Fibroblast of lung (primary cell): ENCODE results near the gene SCN5A. TPM values are rescaled to one million over a fixed set of nuclear protein-coding genes. Genes with fewer than 3 reads are reported as not detected.

Experiments used
- DNase-seq, 2 donors: peaks; one replicate each; pipeline versions ENCODE4 v3.0.0 to v3.0.0-alpha.2; 2010; ENCODE audit warnings: low read depth in 2 of 2
- H2AFZ ChIP-seq: 2 replicates; pipeline ENCODE4 v1.5.1; 2012; ENCODE audit warnings: low read length, control low read depth, inconsistent platforms
- H3K27ac ChIP-seq: 2 replicates; pipeline ENCODE4 v1.5.1; 2011; ENCODE audit warnings: low read length, control low read depth; ENCODE audit not compliant: insufficient read depth
- H3K27me3 ChIP-seq: 2 replicates; pipeline ENCODE4 v1.5.1; 2011; ENCODE audit warnings: mild to moderate bottlenecking, low read length; ENCODE audit not compliant: control insufficient read depth, insufficient read depth
- H3K36me3 ChIP-seq: 2 replicates; pipeline ENCODE4 v1.5.1; 2011; ENCODE audit warnings: low read length; ENCODE audit not compliant: control insufficient read depth, insufficient read depth
- H3K4me1 ChIP-seq: 2 replicates; pipeline ENCODE4 v1.5.1; 2011; ENCODE audit warnings: low read length; ENCODE audit not compliant: control insufficient read depth, insufficient read depth; ENCODE audit errors: extremely low read depth
- H3K4me2 ChIP-seq: 2 replicates; pipeline ENCODE4 v1.5.1; 2011; ENCODE audit warnings: low read length, control low read depth; ENCODE audit not compliant: insufficient read depth; ENCODE audit errors: extremely low read depth
- H3K4me3 ChIP-seq, 4 experiments: fragments of 200-600 bp in 1 of 4; sonication (generic) in 1 of 4; replicated peaks in 1 of 4; 2 replicates each; pipeline ENCODE4 v1.5.1; 2011 to 2016; ENCODE audit warnings: low read length in 4 of 4, low read depth in 3 of 4, mild to moderate bottlenecking in 3 of 4, control low read depth in 2 of 4, inconsistent platforms in 1 of 4, mixed read lengths in 1 of 4; ENCODE audit not compliant: insufficient read depth in 1 of 4; ENCODE audit errors: control extremely low read depth in 1 of 4
- H3K79me2 ChIP-seq: 2 replicates; pipeline ENCODE4 v1.5.1; 2012; ENCODE audit warnings: mild to moderate bottlenecking, low read length, inconsistent platforms; ENCODE audit not compliant: control insufficient read depth, insufficient read depth
- H3K9ac ChIP-seq: 2 replicates; pipeline ENCODE4 v1.5.1; 2011; ENCODE audit warnings: mild to moderate bottlenecking, low read length, control low read depth; ENCODE audit not compliant: insufficient read depth
- H3K9me3 ChIP-seq: 2 replicates; pipeline ENCODE4 v1.5.1; 2012; ENCODE audit warnings: low read depth, low read length; ENCODE audit not compliant: control insufficient read depth, insufficient read depth
- H4K20me1 ChIP-seq: 2 replicates; pipeline ENCODE4 v1.5.1; 2011; ENCODE audit warnings: low read length; ENCODE audit not compliant: control insufficient read depth, insufficient read depth; ENCODE audit errors: extremely low read depth
- CTCF ChIP-seq, 2 donors: IDR thresholded peaks in 1 of 2; conservative IDR thresholded peaks in 1 of 2; 1 replicate in 1 of 2; 2 replicates in 1 of 2; pipeline ENCODE4 v1.5.1; 2011 to 2012; ENCODE audit warnings: low read length in 2 of 2, control low read depth in 1 of 2, inconsistent platforms in 1 of 2, low read depth in 1 of 2, mild to moderate bottlenecking in 1 of 2
- EZH2 ChIP-seq: IDR thresholded peaks from 2 replicates; pipeline ENCODE4 v1.5.1; 2012; ENCODE audit warnings: low read length, control low read depth, mild to moderate bottlenecking; ENCODE audit errors: missing control alignments
- polyA plus RNA-seq, 2 donors: library from polyadenylated mRNA; depleted of rRNA in 1 of 2; stranded (reverse) in 1 of 2; unstranded in 1 of 2; fragments of >200 nt; gene quantifications; 2 replicates each; pipeline ENCODE4 v1.2.1, GENCODE V29; 2011 to 2012; ENCODE audit warnings: missing spikeins in 1 of 2
- total RNA-seq: library from RNA; depleted of rRNA; stranded (reverse); fragments of >200 nt; gene quantifications from 2 replicates; pipeline ENCODE4 v1.2.1, GENCODE V29; 2014

The SCN5A gene
- total and polyA plus RNA-seq, 2 donors (not counting 1 experiment from before 2014, with no cell fraction given) = 0.27 to 0.50 TPM

GRCh38 chr3:38556640-38557358 lies 92.7 kb downstream of the SCN5A start:
- no peaks in the 10 kb centered on the region for H4K20me1 ChIP-seq
- no peaks in the 10 kb centered on the region for H3K9me3 ChIP-seq
- no peak overlapping the region for H3K4me3 ChIP-seq
- no peaks in the 10 kb centered on the region for H3K79me2 ChIP-seq
- no peak overlapping the region for H3K4me2 ChIP-seq
- no peak overlapping the region for H3K27ac ChIP-seq
- DNase-seq = no peak
- H3K27me3 ChIP-seq = no peaks in the 10 kb centered on the region
- H3K4me1 ChIP-seq = no peaks in the 10 kb centered on the region
- H3K9ac ChIP-seq = no peak overlapping the region
- H2AFZ ChIP-seq = no peak overlapping the region
- no peak for TF ChIP-seq CTCF (conservative IDR thresholded peaks at IDR 0.05 in 1 of 2, IDR thresholded peaks at IDR 0.05 in 1 of 2; ENCODE audit: low read depth in 1 of 2, low read length in 2 of 2)
- TF ChIP-seq EZH2 = no peak
- H3K36me3 ChIP-seq = no peaks in the 10 kb centered on the region

GRCh38 chr3:38555926-38556325 lies 93.6 kb downstream of the SCN5A start:
- Histone ChIP-seq H3K27ac (no peak overlapping the region), H3K4me3 (no peak overlapping the region), H4K20me1 (no peaks in the 10 kb centered on the region), H3K9ac (no peak overlapping the region), H3K9me3 (no peaks in the 10 kb centered on the region), H3K4me2 (no peak overlapping the region), H3K27me3 (no peaks in the 10 kb centered on the region), H3K79me2 (no peaks in the 10 kb centered on the region), H2AFZ (no peak overlapping the region), H3K4me1 (no peaks in the 10 kb centered on the region), H3K36me3 (no peaks in the 10 kb centered on the region)
- DNase-seq = no peak
- TF ChIP-seq EZH2 (no peak), CTCF (conservative IDR thresholded peaks at IDR 0.05 in 1 of 2, IDR thresholded peaks at IDR 0.05 in 1 of 2; ENCODE audit: low read depth in 1 of 2, low read length in 2 of 2) (no peak)

DNA sequence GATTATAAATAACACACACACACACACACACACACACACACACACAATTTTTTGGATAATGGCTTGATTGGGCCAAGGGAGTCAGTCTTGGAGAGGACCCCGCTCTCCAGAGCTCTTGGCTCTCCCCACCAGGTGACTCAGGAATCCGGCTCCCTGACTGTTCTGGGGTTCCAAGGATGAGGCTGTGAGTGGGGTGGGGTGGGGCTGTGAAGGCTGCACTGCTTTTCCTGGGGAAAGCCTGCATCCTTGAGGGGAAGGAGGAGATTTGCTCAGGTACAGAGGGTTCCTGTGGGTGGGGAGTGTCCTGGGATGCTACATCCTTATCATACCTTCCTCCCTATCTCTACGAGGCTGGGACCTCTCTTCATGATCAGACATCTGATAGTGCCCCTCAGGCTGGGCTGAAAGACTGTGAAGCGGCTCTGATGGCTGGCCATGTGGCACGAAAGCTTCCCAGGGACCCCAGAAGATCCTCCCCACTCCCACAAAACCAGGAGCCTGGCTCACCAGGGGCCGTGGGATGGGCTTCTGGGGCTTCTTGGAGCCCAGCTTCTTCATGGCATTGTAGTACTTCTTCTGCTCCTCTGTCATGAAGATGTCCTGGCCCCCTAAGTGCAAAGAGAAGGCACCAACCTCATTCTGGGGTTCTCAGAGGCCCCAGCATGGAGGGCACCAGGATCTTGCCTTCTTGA lies 94.2 kb downstream of the SCN5A start:
- no peaks in the 10 kb centered on the region for H3K9me3 ChIP-seq
- no peak for TF ChIP-seq EZH2
- no peak for TF ChIP-seq CTCF (conservative IDR thresholded peaks at IDR 0.05 in 1 of 2, IDR thresholded peaks at IDR 0.05 in 1 of 2; ENCODE audit: low read depth in 1 of 2, low read length in 2 of 2)
- no peaks in the 10 kb centered on the region for H3K27me3 ChIP-seq

More for the DNA sequence above, 94.2 kb downstream of the SCN5A start:
- Histone ChIP-seq H3K36me3 (no peaks in the 10 kb centered on the region), H3K4me3 (no peak overlapping the region), H3K9ac (no peak overlapping the region), H3K4me2 (no peak overlapping the region), H2AFZ (no peak overlapping the region), H3K27ac (no peak overlapping the region), H4K20me1 (no peaks in the 10 kb centered on the region), H3K4me1 (no peaks in the 10 kb centered on the region), H3K79me2 (no peaks in the 10 kb centered on the region)
- DNase-seq = no peak
